ENCODE results near the gene GLT1D1.

GLT1D1 gene

DNA sequence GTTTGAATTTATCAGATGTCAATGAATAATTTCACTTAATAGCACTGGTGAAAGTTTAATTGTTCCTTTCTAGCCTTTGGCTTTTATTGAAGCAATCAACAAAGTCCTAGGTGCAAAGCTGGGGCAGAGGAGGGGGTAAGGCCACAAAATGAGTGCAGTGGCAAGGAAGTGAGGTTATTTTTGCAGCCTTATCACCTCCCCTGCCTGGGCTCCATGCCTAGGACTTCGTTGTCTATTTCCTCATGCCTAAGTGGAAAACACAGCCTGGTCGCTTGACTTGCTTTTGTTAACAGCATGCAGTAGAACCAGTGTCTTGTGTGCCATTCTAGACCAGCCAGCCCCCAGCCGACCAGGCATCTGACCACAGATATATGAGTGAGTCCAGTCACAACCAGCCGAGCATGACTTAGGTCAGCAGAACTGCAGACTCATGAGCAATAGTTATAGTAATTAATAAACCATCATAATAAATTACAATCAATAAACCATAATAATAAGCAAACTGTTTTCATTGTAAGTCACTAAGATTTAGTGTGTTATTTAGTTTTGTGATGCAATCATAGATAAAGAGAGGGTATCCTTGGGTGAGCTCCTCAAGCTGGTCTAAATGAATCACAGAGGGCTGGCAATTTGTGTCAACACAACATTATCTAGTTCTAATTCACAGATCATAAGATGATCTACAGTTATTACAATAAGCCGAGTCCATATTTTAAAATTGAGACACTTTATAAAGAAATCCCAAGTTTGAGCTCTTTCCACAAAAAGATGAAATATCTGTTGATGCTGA lies 156.8 kb downstream of the GLT1D1 start:
- DNase-seq, result no peak

DNA sequence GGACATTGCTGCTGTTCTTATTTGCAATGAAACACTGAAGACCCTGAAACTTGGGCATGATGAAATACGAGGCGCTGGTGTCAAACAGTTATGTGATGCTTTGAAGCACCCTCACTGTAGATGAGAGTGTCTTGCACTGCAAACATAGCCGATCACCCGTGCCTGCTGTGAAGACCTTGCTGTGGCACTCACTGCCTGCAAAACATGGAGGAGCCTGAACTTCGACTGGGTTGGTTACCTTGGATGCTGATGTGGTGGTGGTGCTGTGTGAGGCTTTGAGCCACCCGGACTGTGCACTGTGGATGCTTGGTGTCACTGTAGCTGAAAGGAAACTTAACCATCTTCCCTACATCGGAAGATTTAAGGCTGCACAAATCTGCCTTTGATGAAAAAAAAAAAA lies 162.9 kb downstream of the GLT1D1 start:
- no peak for DNase-seq

DNA sequence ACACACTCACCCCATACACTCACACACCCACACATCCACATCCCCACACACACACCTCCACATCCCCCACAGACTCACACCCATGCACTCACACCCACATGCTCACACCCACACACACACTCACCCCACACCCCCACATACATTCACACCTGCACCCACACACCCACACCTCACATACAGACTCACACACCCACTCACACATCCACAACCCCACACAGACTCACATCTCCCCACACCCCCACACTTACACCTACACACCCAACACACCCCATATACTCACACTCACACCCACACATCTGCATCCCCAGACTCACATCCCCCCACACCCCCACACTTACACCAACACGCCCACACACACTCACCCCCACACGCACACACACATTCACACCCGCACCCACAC lies 171.8 kb downstream of the GLT1D1 start:
- no peak for DNase-seq

DNA sequence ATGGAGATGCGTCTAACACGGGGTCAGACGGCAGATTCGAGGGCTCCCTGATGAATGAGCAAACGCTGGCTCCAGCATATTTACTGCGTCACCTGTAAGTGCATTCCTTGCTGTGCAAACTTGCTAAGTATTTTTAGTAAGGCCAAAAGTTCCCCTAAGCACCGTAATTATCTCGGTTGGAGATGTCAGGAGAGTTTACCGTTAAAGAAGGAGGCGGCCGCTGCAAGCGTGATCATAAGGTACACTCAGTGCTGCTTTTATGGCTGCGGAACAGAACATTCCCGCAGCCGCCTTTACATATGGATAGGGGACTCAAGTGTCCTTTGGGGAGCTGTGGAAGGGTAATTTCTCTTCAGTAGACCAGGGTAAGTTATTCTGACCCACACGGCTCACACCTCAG lies 175.6 kb downstream of the GLT1D1 start:
- no peak for DNase-seq
